ENCODE results near the gene SLC6A6. TPM values are rescaled to one million over a fixed set of nuclear protein-coding genes. Genes with fewer than 3 reads are reported as not detected.
"Not testable (repeated sequence)": the region's sequence is repeated elsewhere in the genome, so short reads cannot be mapped to it uniquely, and the experiment has no call there.

The SLC6A6 gene
- total RNA-seq, 1 experiment from 2014 or later = 25.5 TPM

DNA sequence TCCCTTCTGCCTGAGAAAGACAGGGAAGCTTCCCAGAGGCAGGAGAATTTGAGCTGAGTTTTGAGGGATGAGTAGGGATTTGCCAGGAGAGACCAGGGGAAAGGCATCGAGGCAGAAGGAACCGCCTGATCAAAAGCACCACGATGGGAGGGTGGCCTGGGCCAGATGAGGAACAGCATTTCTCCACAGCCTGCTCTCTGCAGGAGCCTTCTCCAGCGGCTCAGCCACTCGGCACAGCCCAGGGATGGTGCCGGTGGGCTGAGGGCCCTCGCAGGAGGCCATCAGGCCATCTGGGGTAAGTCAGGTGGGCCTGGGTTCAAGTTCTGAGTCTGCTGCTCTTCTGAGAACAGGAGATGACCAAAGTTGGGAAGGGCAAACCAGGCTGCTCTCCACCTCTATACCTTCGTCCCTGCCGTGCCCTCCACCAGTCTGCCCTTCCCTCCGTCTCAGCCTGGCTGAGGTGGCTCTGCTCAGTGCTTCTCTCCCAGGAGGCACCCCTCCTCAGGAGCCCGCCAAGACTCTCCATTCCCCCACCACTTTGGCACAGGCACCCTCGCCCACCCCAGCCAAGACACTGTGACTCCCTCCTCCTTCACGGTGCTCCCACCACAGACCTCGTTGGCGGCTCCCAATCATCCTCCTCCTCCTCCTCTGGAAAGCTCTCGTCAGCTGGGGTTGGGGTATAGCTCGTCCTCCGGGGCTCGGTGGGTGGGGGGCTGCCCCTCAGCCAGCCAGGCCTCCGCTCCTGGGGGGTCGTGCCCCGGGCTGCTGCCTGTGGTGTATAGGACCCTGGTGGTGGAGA, 102.8 kb downstream of the SLC6A6 start:
- no peak for DNase-seq (ENCODE audit: low read depth)

DNA sequence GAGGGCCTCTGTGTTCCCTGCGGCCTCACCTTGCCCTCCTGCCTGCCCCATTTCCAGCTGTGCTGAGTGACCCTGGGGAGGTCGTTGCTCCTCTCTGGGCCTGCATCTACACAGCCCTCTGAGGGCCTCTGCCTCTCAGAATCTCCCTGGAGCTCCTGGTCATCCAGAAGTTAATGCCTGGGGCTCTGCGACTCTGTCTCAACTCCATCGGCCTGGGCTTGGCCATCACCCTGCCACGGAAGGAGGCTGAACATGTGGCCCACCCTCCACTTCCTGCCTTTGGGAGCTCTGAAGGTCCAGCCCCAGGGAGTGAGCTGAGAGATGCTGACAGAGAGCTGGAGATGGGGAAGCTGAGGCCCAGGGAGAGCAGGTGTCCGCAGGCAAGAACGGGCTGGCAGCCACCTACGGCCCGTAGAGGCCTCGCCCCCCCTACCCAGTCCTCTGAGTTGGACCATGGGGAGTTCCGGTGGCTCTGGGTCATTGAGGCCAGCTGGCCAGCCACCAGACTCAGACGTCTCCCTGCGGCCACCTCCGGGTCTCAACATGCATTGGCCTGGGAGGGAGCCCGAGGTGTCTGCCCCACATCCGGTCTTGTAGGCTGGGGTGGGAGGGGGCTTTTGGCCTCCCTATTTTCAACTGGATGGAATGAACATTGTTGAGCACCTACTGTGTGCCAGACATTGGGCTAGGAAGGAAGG, 103.5 kb downstream of the SLC6A6 start:
- no peak for DNase-seq (ENCODE audit: low read depth)

DNA sequence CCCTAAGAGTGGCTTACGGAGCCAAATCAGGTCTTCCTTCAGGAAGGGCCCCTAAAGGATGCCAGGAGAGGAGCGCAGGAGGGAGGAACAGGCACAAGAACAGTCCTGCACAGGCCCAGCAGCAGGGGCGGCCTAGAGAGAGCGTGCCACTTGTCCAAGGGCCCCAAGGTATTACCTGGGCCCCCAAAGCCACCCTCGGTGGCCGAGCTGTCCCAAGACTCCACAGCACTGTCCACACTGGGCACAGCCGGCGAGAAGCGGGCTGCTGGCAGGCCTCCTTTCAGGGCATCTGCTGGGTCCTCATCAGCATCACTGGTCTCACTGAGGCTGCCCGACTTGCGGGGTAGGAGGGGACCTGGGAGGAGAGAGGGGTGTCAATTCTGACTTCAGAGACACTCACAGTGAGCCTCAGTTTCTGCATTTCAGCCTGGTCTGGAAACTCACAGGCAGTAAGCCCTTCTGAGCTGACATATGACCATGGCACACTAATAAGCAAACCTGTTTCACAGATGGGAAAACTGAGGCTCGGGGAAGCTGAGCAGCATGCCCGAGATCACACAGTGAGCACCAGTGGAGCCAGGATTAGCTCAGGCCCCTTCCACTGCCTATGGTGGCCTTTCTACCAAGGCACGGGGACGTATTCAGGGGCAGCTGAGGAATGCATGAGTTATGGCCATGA, 104.4 kb downstream of the SLC6A6 start:
- DNase-seq (ENCODE audit: low read depth) = no peak

DNA sequence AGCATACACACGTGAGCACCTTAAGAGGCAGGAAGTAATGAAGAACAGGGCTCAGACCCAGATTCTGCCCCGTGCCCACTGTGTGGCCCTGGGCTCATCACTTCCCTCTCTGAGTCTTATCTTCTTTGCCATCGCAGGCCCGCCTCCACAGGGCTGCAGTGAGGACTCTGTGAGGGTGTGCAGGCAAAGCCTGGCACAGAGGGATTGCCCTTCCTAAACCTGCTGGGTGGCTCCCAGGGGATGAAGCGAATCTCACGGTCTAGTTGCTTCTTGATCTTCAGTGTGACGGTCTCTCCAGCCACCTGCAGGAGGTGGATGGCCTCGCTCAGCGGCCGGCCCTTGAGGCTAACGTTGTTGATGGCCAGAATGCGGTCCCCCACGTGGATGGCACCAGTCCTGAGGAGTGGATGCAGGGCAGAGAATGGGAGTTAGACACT, 104.9 kb downstream of the SLC6A6 start:
- no peak for DNase-seq (ENCODE audit: low read depth)

DNA sequence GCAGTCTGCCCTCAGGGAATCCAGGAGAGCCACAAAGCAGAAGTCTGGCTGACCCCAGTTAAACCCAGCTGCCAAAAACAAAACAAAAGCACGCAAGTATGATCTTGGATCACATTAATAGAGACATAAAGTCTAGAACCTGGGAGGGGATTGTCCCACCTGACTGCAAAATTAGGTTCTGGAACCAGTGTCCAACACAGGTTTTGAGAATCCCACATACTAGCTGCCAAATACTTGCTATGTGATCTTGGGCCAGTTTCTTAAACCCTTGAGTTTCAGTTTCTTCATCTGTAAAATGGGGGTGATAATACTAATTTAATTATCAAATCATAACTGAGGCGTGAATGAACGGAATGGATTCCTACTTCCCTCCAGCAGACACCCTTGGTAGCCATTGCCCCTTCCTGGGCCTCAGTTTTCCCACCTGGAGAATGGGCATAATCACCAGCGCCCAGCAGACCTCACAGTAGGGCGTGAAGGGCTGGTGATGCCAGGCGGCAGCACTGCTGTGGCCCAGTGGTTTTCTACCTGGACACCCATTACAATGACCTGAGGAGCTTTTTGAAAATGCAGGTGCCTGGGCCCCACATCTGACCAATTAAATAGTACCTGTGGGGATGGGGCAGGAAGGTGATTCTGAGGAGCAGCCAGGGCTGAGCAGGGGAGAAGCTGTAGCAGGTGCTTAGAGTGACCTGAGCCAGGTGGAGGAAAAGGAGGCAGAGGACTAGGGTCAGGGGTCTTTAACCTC, 105.5 kb downstream of the SLC6A6 start:
- DNase-seq (ENCODE audit: low read depth) = no peak

DNA sequence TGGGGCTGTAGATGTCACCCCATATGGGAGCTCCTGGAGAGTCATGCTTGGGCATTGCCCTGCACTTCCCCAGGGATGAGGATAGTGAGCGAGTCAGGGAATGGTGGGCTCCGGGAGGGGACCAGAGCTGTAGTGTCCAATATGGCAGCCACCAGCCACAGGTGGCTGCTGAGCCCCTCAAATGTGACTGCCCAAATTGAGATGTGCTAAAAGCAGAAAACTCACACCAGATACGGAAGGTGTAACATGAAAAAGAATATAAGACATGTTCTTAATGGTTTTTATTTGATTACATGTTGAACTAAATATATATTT, 106.1 kb downstream of the SLC6A6 start:
- DNase-seq (ENCODE audit: low read depth) = no peak

DNA sequence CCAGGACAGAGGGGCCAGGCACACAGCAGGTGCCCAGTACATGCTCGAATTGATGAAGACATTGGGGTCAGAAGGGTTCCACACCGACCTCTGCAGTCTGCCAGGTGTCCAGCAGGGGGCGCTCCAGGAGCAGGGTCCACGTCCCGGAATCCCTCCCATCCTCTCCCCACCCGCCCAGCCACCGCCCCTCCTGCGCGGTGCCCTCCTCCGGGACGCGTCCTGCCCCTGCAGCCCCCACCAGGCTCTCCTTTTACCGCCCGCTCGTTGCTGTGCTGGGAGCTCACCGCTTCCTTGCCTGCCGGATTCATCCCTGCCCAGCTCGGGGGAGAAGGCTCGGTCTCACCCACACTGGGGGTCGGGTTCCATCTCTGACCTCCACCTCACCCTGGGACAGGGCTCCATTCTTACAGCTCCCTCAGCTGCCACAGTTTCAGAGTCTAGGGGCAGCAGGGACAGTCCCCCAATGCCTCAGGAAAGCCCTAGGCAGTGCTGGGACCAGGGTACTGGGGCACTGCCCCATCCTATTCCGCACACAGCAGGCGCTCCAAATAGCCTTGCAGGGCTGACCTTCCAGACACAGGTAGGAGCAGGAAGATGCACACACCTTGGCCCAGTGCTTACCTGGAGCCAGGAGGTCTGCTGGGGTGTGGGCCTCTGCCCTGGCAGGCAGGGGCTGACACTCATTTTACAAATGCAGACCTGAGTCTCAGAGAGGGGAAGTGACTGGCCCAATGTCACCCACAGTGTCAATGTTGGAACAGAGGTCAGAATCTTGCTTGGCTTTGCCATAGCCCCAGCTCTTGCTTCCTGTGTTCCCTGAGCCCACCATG, 106.8 kb downstream of the SLC6A6 start:
- DNase-seq (ENCODE audit: low read depth) = no peak

DNA sequence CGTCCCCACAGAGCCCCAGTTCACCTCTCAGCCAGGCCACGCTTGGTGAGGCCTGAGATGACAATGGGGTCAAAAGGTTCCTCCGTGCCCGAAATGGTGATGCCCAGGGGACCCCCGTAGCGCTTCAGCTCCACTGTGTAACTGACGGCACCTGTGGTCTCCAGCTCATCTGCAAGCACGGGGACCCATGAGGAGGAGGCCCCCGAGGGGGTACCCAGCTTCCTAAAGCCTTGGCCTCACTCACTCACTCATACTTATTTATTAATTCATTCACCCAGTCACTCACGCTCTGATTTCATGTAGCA, 107.3 kb downstream of the SLC6A6 start:
- DNase-seq (ENCODE audit: low read depth) = no peak

DNA sequence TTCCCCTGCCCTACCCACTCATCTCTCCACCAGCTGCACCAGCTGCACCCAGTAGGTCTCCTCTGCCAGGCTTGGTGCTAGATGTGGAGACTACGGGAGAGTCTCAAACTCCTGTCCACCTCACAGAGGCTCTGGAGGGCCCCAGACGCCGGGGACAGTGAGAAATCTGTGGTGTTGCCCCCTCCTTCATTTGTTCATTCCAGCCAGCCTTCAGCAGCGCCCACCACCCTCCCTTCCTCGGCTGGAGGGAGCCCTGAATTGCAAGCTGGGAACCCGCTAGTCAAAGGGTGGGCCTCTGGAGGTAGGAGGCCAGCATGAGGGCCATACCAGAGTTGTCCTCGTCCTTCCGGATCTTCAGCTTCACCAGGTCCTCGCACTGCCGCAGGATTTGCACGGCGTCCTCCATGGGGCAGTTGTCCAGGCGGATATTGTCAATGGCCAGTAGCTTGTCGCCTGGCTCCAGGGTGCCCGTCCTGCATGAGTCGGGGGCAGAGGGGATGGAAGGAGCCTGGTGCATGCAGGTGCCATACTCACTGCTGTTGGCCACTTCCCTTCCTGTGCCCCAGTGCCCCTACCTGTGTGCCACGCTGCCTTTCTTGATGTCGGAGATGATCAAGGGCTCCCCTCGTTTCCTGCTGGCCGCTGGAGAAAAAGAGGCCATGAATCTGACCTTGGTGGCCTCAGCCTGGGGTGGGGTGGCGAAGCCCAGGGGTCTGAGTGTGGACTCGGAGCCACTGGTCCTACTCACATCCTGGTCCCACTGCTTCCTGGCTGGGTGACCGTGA, 108.6 kb downstream of the SLC6A6 start:
- no peak for DNase-seq (ENCODE audit: low read depth)

DNA sequence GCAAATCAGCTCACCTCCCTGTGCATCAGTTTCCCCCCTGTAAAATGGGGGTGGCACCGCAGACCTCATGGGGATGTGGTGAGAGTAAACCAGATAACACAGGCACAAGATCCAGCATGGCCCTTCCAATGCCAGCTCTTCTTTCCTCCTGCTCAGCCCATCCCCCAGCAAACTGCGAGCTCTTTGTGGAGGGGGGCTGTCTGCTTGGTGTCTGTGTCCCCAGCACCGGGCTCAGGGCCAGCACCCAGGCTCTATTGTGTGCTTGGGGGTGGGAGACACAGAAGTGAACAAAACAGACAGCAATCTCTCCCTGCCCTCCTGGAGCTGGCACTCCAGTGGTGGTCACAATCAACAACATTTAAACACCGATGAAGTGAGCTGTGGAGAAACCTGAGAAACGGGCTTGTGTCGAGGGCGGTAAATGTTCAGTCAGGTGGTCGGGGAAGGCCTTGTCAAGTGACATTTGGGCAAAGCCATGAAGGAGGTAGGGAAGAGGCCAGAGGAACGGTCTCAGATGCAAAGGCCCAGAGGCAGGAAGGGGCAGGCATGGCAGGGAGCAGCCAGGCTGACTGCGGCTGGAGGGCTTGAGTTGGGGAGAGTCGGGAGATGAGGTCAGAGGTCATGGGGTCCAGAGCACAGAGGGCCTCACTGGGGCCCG, 109.3 kb downstream of the SLC6A6 start:
- no peak for DNase-seq (ENCODE audit: low read depth)

DNA sequence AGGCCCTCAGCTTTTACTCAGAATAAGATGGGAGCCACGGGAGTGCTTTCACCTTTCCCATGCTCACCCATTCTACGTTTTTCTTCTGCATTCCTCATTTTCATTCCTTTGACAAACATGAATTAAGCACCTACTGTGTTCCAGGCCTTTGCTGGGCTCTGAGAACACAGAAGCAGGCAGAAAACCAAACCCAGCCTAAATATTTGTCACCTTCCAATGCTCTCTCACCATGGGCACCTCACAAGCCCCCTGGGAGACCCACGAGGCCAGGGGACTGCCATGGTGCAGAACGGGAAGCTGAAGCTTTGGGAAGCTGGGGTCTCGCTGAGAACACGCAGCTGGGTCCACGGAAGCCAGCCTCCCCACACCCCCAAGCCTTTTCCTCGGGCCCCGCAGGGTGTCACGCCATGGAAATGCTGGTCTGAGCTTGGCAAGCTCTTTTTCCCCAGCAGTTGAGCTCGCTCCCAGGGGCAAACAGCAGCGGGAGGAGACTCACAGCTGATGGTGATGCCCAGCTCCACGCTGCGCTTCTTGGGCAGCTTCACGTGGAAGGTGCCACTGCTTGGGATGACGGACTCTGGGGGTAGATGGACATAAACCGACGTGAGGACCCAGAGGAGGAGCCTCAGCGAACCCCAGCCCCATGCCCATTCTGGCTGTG, 110.0 kb downstream of the SLC6A6 start:
- no peak for DNase-seq (ENCODE audit: low read depth)

DNA sequence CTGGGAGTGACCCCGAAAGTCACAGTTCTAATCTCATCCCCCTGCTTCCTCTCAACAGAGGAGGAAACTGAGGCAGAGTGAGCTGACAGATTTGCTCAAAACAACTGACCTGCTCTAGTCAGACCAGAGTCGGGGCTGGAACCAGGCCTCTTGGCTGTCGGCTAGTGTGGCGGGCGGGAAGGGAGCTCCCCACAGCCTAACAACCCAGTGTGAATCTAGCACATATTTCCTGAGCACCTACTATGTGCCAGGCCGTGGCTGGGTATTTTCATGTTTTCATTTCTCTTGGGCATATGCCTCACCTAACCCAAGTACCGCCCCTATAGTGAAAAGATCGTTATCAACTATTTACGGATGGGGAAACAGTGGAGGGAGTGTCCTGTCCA, 110.5 kb downstream of the SLC6A6 start:
- no peak for DNase-seq (ENCODE audit: low read depth)

DNA sequence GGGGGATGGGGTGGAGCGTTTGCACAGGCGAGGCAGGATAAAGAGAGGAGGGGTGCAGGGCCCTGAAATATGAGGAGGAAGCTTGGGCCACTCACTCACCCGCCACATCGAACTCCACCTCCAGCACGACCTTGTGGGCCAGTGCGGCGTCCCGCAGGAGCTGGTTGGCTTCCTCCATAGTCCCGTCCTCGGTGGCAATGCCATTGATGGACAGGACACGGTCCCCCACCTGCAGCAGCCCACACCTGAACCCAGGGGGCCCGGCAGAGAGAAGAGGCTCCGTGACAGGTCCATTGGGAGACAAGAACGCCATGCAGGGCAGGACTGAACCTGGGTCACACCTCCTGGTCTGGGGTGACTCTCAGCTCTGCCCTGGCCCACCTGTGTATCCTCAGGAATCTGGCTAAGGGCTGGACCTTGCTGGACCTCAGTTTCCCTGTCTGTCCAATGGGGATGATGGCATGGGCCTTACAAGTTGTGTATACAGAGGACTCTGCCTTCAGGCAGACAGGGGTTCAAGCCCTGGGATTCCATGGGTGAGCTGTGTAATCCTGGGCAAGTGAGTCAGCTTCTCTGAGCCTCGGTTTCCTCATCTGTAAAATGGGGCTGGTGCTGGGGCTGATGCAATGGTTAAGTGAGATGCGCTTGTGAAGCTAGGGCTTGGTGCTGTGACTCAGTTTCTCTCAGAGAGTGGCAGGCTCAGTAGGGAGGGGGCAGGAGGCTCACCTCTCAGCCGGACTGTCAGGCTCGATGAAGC, 111.3 kb downstream of the SLC6A6 start:
- DNase-seq (ENCODE audit: low read depth) = no peak

DNA sequence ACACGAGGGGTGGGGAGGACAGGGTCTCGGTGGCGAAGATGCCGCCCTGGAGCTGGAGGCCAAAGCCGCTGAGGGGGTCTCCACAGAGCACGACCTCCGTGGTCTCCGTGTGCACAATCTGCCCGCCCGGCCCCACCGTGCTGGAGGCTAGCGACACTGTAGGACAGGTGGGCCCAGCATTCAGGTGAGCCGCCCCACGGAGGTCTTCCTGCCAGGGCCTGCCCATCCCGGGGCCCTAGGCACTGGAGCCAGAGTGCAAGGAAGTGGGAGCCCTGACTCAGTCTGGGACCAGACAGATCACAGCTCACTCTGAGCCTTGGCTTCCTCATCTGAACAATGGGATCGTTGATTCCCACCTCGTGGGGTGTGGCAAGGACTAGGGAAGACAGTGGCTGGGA, 111.9 kb downstream of the SLC6A6 start:
- DNase-seq (ENCODE audit: low read depth) = no peak

DNA sequence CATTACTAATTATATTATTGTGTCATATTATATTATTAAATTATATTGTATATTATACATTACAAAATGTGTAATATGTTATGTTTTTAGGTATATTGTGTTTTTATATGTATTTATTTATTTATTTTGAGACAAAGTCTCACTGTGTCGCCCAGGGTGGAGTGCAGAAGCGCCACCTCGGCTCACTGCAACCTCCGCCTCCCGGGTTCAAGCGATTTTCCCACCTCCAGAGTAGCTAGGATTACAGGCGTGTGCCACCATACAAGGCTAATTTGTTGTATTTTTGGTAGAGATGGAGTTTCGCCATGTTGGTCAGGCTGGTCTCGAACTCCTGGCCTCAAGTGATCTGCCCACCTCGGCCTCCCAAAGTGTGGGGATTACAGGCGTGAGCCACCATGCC, 113.1 kb downstream of the SLC6A6 start:
- not testable (repeated sequence) for DNase-seq (ENCODE audit: low read depth)

DNA sequence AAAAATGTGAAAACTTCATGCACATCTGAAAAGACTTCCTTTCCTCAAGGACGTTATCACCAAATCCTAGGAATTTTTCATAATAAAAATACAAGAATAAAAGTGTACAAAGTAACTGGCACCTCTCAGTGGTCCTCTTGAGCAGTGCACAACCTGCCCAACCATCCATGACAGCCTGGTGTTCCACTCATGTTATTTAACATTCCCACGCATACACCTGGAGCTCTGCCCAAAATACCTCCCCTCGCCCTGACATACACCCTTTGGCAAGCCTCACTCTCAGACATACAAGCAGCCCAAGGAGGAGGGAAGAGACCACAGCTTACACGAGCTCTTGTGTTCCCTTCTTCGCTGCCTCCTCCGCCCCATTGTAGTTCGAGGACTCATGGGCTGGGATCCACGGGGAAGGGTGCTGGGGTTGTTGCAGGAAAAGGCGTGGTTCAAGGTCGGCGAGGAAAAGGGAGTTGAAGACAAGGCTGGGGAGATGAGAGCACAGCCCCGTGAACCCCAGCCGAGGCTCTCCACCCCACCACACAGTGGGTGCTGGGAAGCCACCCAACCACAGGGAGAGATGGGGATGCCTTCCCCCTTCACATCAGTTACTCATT, 114.4 kb downstream of the SLC6A6 start:
- no peak for DNase-seq (ENCODE audit: low read depth)

DNA sequence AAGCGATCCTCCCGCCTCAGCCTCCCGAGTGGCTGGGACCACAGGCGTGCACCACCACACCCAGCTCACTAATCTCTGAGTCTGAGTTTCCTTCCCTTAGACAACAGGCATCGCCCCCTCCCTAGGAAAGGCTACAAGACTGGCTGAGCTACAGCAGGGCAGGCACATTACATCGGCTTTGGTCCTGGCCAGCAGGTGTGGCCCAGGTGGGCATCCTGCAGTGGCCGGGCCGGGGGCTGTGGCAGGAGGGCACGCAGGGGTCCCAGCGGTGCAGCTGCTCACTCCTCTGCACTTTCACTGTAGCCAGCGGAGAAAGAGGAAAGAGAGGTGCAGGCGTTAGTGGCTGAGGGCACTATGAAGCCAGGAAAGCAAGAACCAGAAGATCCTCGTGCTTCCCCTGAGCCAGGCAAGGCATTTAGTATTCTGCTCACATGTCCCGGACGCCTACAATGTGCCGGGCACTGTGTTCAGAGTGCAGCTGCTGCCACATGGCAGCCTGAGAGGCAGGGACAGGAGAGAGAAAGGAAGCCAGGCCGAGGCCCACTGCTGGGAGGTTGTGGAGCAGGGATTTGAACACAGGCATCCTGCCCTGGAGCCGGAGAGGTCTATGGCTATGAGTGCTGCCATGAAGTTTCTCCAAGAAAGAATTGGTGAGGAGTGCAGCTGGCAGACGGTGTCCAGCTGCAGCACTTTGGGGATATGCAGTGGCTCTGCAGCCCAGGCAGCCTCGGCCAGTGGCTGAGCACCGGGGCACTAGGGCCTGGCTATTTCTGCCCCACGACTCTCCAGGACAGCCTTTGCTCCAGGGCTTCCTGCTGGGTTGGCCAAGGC, 115.4 kb downstream of the SLC6A6 start:
- no peak for DNase-seq (ENCODE audit: low read depth)

All from LHCN-M2 (cell line).